Measurements from ENCODE around the gene LDLRAD4. TPM values are rescaled to one million over a fixed set of nuclear protein-coding genes. Genes with fewer than 3 reads are reported as not detected.
A peak's percentile ranks its signal among the peaks of the same experiment; 100 is the strongest.

Gene LDLRAD4
- total and polyA plus RNA-seq, 2 experiments from 2014 or later: 0.73 to 1.9 TPM

DNA sequence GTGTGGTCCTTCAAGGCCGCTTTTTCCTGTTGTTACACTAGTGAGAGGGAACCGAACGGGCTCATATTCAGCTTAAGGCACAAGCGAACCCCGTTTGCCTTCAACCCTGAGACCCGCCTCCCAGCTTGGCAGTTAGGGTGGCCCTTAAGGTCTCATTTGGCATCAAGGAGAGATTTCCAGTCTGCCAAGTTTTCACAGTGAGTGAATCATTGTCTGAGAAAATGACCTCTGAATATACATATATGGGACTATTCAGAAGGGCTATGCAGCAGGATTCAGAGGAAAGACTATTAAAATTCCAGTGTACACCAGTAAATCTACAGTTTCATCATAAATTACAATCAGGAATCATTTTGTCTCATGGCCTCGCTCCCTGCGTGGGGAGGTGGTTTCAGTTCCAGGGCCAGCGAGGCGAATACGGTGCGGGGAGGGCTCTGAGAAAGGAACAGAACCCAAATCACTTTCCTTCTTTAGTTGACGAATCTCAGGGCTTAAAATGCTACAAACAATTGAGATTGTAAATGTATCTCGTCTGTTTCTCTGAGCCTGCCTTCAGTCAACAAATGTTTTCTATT lies 276.4 kb downstream of the LDLRAD4 start:
- H3K27me3 ChIP-seq (ENCODE audit: insufficient read depth): no peaks in the 10 kb centered on the region
- DNase-seq (ENCODE audit: low spot score): no peak
- no peak overlapping the region for H3K4me3 ChIP-seq
- H3F3A ChIP-seq (replicated peaks; ENCODE audit: low read depth): no peaks in the 10 kb centered on the region
- Mint-ChIP-seq H3K9me3 (peaks cover 19% of the 10 kb centered on the region), H3K27me3 (ENCODE audit: insufficient read depth, low read depth, poor library complexity) (peaks cover 19% of the 10 kb centered on the region), H3K4me1 (peaks cover 16% of the 10 kb centered on the region), H3K36me3 (ENCODE audit: low read depth) (peaks cover 21% of the 10 kb centered on the region), H3K27ac (no peak overlapping the region), H3K4me3 (no peak overlapping the region)
- 0 out of 2 replicates have a peak overlapping the region, but pooled peaks have one; percentile 30 for H3K27ac ChIP-seq (ENCODE audit: low read depth)
- peak overlapping the region; percentile 52; the same call in 1 of the 2 replicates for H2AFZ ChIP-seq
- TF ChIP-seq ZNF331 (CRISPR knock-in tag; IDR thresholded peaks at IDR 0.05; ENCODE audit: low read depth) (no peak), POLR2AphosphoS5 (IDR thresholded peaks at IDR 0.05; ENCODE audit: low read depth) (no peak), JUNB (IDR thresholded peaks at IDR 0.05; ENCODE audit: unreplicated experiment) (no peak), CREB1 (CRISPR knock-in tag; IDR thresholded peaks at IDR 0.05; ENCODE audit: low read depth) (no peak), EZH2phosphoT487 (IDR thresholded peaks at IDR 0.05; ENCODE audit: unreplicated experiment) (no peak), STAT1 (IDR thresholded peaks at IDR 0.05; ENCODE audit: unreplicated experiment) (no peak), NANOG (IDR thresholded peaks at IDR 0.05; ENCODE audit: borderline replicate concordance) (no peak), ZNF114 (CRISPR knock-in tag; IDR thresholded peaks at IDR 0.05) (no peak), EZH2 (IDR thresholded peaks at IDR 0.05; ENCODE audit: low read depth, unreplicated experiment) (no peak)
- TF ChIP-seq, protein P1, sequence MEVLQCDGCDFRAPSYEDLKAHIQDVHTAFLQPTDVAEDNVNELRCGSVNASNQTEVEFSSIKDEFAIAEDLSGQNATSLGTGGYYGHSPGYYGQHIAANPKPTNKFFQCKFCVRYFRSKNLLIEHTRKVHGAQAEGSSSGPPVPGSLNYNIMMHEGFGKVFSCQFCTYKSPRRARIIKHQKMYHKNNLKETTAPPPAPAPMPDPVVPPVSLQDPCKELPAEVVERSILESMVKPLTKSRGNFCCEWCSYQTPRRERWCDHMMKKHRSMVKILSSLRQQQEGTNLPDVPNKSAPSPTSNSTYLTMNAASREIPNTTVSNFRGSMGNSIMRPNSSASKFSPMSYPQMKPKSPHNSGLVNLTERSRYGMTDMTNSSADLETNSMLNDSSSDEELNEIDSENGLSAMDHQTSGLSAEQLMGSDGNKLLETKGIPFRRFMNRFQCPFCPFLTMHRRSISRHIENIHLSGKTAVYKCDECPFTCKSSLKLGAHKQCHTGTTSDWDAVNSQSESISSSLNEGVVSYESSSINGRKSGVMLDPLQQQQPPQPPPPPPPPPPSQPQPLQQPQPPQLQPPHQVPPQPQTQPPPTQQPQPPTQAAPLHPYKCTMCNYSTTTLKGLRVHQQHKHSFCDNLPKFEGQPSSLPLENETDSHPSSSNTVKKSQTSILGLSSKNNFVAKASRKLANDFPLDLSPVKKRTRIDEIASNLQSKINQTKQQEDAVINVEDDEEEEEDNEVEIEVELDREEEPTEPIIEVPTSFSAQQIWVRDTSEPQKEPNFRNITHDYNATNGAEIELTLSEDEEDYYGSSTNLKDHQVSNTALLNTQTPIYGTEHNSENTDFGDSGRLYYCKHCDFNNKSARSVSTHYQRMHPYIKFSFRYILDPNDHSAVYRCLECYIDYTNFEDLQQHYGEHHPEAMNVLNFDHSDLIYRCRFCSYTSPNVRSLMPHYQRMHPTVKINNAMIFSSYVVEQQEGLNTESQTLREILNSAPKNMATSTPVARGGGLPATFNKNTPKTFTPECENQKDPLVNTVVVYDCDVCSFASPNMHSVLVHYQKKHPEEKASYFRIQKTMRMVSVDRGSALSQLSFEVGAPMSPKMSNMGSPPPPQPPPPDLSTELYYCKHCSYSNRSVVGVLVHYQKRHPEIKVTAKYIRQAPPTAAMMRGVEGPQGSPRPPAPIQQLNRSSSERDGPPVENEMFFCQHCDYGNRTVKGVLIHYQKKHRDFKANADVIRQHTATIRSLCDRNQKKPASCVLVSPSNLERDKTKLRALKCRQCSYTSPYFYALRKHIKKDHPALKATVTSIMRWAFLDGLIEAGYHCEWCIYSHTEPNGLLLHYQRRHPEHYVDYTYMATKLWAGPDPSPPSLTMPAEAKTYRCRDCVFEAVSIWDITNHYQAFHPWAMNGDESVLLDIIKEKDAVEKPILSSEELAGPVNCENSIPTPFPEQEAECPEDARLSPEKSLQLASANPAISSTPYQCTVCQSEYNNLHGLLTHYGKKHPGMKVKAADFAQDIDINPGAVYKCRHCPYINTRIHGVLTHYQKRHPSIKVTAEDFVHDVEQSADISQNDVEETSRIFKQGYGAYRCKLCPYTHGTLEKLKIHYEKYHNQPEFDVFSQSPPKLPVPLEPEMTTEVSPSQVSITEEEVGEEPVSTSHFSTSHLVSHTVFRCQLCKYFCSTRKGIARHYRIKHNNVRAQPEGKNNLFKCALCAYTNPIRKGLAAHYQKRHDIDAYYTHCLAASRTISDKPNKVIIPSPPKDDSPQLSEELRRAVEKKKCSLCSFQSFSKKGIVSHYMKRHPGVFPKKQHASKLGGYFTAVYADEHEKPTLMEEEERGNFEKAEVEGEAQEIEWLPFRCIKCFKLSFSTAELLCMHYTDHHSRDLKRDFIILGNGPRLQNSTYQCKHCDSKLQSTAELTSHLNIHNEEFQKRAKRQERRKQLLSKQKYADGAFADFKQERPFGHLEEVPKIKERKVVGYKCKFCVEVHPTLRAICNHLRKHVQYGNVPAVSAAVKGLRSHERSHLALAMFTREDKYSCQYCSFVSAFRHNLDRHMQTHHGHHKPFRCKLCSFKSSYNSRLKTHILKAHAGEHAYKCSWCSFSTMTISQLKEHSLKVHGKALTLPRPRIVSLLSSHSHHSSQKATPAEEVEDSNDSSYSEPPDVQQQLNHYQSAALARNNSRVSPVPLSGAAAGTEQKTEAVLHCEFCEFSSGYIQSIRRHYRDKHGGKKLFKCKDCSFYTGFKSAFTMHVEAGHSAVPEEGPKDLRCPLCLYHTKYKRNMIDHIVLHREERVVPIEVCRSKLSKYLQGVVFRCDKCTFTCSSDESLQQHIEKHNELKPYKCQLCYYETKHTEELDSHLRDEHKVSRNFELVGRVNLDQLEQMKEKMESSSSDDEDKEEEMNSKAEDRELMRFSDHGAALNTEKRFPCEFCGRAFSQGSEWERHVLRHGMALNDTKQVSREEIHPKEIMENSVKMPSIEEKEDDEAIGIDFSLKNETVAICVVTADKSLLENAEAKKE (CRISPR knock-in tag; IDR thresholded peaks at IDR 0.05): no peak
- TF ChIP-seq, protein P2, sequence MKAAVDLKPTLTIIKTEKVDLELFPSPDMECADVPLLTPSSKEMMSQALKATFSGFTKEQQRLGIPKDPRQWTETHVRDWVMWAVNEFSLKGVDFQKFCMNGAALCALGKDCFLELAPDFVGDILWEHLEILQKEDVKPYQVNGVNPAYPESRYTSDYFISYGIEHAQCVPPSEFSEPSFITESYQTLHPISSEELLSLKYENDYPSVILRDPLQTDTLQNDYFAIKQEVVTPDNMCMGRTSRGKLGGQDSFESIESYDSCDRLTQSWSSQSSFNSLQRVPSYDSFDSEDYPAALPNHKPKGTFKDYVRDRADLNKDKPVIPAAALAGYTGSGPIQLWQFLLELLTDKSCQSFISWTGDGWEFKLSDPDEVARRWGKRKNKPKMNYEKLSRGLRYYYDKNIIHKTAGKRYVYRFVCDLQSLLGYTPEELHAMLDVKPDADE (IDR thresholded peaks at IDR 0.05): no peak
- TF ChIP-seq, protein P3, sequence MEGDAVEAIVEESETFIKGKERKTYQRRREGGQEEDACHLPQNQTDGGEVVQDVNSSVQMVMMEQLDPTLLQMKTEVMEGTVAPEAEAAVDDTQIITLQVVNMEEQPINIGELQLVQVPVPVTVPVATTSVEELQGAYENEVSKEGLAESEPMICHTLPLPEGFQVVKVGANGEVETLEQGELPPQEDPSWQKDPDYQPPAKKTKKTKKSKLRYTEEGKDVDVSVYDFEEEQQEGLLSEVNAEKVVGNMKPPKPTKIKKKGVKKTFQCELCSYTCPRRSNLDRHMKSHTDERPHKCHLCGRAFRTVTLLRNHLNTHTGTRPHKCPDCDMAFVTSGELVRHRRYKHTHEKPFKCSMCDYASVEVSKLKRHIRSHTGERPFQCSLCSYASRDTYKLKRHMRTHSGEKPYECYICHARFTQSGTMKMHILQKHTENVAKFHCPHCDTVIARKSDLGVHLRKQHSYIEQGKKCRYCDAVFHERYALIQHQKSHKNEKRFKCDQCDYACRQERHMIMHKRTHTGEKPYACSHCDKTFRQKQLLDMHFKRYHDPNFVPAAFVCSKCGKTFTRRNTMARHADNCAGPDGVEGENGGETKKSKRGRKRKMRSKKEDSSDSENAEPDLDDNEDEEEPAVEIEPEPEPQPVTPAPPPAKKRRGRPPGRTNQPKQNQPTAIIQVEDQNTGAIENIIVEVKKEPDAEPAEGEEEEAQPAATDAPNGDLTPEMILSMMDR (conservative IDR thresholded peaks at IDR 0.05; ENCODE audit: low read depth in 2 of 2): no peak
- TF ChIP-seq, protein P4, sequence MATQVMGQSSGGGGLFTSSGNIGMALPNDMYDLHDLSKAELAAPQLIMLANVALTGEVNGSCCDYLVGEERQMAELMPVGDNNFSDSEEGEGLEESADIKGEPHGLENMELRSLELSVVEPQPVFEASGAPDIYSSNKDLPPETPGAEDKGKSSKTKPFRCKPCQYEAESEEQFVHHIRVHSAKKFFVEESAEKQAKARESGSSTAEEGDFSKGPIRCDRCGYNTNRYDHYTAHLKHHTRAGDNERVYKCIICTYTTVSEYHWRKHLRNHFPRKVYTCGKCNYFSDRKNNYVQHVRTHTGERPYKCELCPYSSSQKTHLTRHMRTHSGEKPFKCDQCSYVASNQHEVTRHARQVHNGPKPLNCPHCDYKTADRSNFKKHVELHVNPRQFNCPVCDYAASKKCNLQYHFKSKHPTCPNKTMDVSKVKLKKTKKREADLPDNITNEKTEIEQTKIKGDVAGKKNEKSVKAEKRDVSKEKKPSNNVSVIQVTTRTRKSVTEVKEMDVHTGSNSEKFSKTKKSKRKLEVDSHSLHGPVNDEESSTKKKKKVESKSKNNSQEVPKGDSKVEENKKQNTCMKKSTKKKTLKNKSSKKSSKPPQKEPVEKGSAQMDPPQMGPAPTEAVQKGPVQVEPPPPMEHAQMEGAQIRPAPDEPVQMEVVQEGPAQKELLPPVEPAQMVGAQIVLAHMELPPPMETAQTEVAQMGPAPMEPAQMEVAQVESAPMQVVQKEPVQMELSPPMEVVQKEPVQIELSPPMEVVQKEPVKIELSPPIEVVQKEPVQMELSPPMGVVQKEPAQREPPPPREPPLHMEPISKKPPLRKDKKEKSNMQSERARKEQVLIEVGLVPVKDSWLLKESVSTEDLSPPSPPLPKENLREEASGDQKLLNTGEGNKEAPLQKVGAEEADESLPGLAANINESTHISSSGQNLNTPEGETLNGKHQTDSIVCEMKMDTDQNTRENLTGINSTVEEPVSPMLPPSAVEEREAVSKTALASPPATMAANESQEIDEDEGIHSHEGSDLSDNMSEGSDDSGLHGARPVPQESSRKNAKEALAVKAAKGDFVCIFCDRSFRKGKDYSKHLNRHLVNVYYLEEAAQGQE (IDR thresholded peaks at IDR 0.05; ENCODE audit: unreplicated experiment): no peak
- H3K9me2 ChIP-seq (ENCODE audit: insufficient read depth): no peaks in the 10 kb centered on the region
- H3K4me2 ChIP-seq: no peak overlapping the region
- no peaks in the 10 kb centered on the region for H4K20me1 ChIP-seq (replicated peaks; ENCODE audit: insufficient read depth)
- peaks cover 19% of the 10 kb centered on the region; the same call in 1 of the 2 replicates for H3K4me1 ChIP-seq (ENCODE audit: insufficient read depth)
- no peaks in the 10 kb centered on the region for H3K36me3 ChIP-seq (ENCODE audit: insufficient read depth)
- ATAC-seq: no peak
- H3K79me2 ChIP-seq (replicated peaks; ENCODE audit: insufficient read depth): no peaks in the 10 kb centered on the region

All from GM23338 (cell line).